Measurements from ENCODE around the gene GNGT2. TPM values are rescaled to one million over a fixed set of nuclear protein-coding genes. Genes with fewer than 3 reads are reported as not detected.

The GNGT2 gene
- total RNA-seq, 2 experiments from 2014 or later: 13.3 to 32.6 TPM

GRCh38 chr17:49252148-49252695 lies 41.8 kb upstream of the GNGT2 start:
- no peak overlapping the region for H2AFZ ChIP-seq (ENCODE audit: low read length)
- no peaks in the 10 kb centered on the region for H3K9me3 ChIP-seq (ENCODE audit: low read length)
- TF ChIP-seq CTCF (conservative IDR thresholded peaks at IDR 0.05; ENCODE audit: low read length) (no peak), EZH2phosphoT487 (IDR thresholded peaks at IDR 0.05; ENCODE audit: borderline replicate concordance, low read depth, low read length) (no peak)
- intact Hi-C loops (cut with micrococcal nuclease; ENCODE audit: unreplicated experiment): no loop called here
- DNase-seq (ENCODE audit: low spot score): no peak
- no peaks in the 10 kb centered on the region for H3K79me2 ChIP-seq (ENCODE audit: insufficient read depth, low read depth, low read length)
- ChIA-PET CTCF (ENCODE audit: unreplicated experiment) (no interaction called here), POLR2A (no interaction called here)
- H3K4me1 ChIP-seq (ENCODE audit: insufficient read depth, low read length, poor library complexity, severe bottlenecking): no peaks in the 10 kb centered on the region
- no peaks in the 10 kb centered on the region for H3K36me3 ChIP-seq (ENCODE audit: insufficient read depth, low read length)
- no peak overlapping the region for H3K27ac ChIP-seq (ENCODE audit: low read depth, low read length, poor library complexity, severe bottlenecking)
- H3K9me2 ChIP-seq (ENCODE audit: insufficient read depth, low read length): no peaks in the 10 kb centered on the region
- H4K20me1 ChIP-seq (ENCODE audit: insufficient read depth, low read length): no peaks in the 10 kb centered on the region
- no TSS peak for BruUV-seq (replicated peaks)
- H3K4me2 ChIP-seq (ENCODE audit: low read length): no peak overlapping the region
- no peak overlapping the region for H3K4me3 ChIP-seq (ENCODE audit: low read depth, low read length, poor library complexity, severe bottlenecking)

DNA sequence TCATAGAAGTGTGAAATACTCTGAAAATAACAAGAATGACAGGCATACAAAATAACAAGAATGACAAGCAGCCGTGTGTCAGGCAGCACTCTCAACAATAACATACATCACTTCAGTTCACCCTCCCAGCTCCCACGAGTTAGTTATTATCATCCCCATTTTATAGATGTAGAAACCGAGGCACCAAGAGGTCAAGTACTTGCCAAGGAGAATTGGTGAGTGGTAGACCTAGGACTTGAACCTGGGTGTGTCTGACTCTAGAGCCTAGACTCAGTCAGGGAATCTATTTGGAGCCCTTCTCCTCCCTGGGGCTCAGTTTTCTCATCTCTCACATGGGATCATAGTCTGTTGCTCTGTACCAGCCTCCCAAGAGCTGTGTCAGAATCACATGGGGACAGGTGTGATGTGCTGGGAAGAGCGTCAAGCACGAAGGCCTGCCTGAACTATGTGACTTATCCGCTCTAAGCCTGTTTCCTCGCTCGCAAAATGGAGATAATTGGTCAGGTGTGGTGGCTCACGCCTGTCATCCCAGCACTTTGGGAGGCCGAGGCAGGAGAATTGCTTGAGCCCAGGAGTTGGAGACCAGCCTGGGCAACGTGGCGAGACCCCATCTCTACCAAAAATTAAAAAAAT lies 39.6 kb upstream of the GNGT2 start:
- intact Hi-C loops (cut with micrococcal nuclease; ENCODE audit: unreplicated experiment): no loop called here
- TF ChIP-seq EZH2phosphoT487 (IDR thresholded peaks at IDR 0.05; ENCODE audit: borderline replicate concordance, low read depth, low read length) (no peak), CTCF (conservative IDR thresholded peaks at IDR 0.05; ENCODE audit: low read length) (no peak)
- Histone ChIP-seq H3K4me2 (ENCODE audit: low read length) (no peak overlapping the region), H3K9me3 (ENCODE audit: low read length) (no peaks in the 10 kb centered on the region), H2AFZ (ENCODE audit: low read length) (no peak overlapping the region), H3K4me1 (ENCODE audit: insufficient read depth, low read length, poor library complexity, severe bottlenecking) (no peaks in the 10 kb centered on the region), H4K20me1 (ENCODE audit: insufficient read depth, low read length) (no peaks in the 10 kb centered on the region), H3K9me2 (ENCODE audit: insufficient read depth, low read length) (no peaks in the 10 kb centered on the region), H3K36me3 (ENCODE audit: insufficient read depth, low read length) (no peaks in the 10 kb centered on the region), H3K4me3 (ENCODE audit: low read depth, low read length, poor library complexity, severe bottlenecking) (no peak overlapping the region), H3K27ac (ENCODE audit: low read depth, low read length, poor library complexity, severe bottlenecking) (no peak overlapping the region), H3K79me2 (ENCODE audit: insufficient read depth, low read depth, low read length) (no peaks in the 10 kb centered on the region)
- no peak for DNase-seq (ENCODE audit: low spot score)
- no TSS peak for BruUV-seq (replicated peaks)
- POLR2A ChIA-PET: no interaction called here
- CTCF ChIA-PET (ENCODE audit: unreplicated experiment): no interaction called here

DNA sequence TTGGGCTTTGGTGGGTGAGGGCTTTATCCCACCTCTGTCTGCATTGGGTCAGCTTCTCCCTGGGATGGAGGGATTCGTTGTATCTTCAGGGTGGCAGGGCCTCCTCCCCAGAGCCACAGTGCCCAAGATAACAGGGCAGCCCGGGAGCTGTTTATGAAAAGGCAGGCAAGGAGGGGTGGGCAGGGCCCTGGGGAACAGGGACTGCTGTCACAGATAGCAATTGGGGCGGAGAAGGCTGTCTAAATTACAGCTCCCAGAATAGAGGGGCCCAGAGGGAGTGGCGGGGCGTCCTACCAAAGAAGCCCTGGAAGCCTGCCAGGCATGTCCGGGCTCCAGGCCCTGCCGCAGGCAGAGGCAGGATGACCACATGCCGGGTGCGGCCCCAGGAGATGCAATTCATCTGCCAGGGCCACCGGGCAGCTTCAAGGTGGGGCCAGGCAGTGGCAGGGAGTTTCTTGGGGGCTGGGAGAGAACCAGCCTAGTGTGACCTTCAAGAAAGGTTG lies 39.0 kb upstream of the GNGT2 start:
- H3K4me2 ChIP-seq (ENCODE audit: low read length): no peak overlapping the region
- CTCF ChIA-PET (ENCODE audit: unreplicated experiment): no interaction called here
- intact Hi-C loops (cut with micrococcal nuclease; ENCODE audit: unreplicated experiment): no loop called here
- H3K79me2 ChIP-seq (ENCODE audit: insufficient read depth, low read depth, low read length): no peaks in the 10 kb centered on the region
- no peak for DNase-seq (ENCODE audit: low spot score)
- no peak overlapping the region for H3K27ac ChIP-seq (ENCODE audit: low read depth, low read length, poor library complexity, severe bottlenecking)
- H4K20me1 ChIP-seq (ENCODE audit: insufficient read depth, low read length): no peaks in the 10 kb centered on the region
- no peaks in the 10 kb centered on the region for H3K4me1 ChIP-seq (ENCODE audit: insufficient read depth, low read length, poor library complexity, severe bottlenecking)
- BruUV-seq (replicated peaks): no TSS peak
- H2AFZ ChIP-seq (ENCODE audit: low read length): no peak overlapping the region
- H3K4me3 ChIP-seq (ENCODE audit: low read depth, low read length, poor library complexity, severe bottlenecking): no peak overlapping the region
- H3K9me2 ChIP-seq (ENCODE audit: insufficient read depth, low read length): no peaks in the 10 kb centered on the region
- POLR2A ChIA-PET: no interaction called here
- H3K36me3 ChIP-seq (ENCODE audit: insufficient read depth, low read length): no peaks in the 10 kb centered on the region
- no peaks in the 10 kb centered on the region for H3K9me3 ChIP-seq (ENCODE audit: low read length)
- no peak for TF ChIP-seq CTCF (conservative IDR thresholded peaks at IDR 0.05; ENCODE audit: low read length)
- no peak for TF ChIP-seq EZH2phosphoT487 (IDR thresholded peaks at IDR 0.05; ENCODE audit: borderline replicate concordance, low read depth, low read length)
